Medulla oblongata (tissue), 1 donor: ENCODE data around the gene LGR4.
"Not testable (repeated sequence)": the region's sequence is repeated elsewhere in the genome, so short reads cannot be mapped to it uniquely, and the experiment has no call there.

ENCODE experiments used
- DNase-seq: peaks from one replicate; pipeline ENCODE4 v3.0.0-alpha.2; 2015; ENCODE audit errors: extremely low spot score

The LGR4 gene

DNA sequence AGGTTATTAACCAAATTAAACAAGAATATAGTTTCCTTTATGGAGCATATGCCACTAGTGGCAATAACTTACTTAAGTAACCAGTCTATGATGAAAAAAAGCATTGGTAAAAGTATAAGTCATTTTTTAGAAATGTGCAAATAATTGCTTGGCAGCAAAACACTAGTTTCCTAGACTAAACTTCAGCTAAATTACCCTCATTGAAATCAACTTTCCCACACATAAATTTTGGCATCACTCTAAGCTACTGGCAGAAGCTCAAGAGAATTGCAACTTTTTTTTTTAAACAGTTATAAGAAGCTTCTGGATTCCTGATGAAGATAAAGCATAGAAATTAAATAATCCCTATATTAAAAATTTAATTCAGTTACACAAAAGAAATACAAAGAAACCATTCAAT, 122.1 kb downstream of the LGR4 start:
- DNase-seq, result peak; percentile 20

DNA sequence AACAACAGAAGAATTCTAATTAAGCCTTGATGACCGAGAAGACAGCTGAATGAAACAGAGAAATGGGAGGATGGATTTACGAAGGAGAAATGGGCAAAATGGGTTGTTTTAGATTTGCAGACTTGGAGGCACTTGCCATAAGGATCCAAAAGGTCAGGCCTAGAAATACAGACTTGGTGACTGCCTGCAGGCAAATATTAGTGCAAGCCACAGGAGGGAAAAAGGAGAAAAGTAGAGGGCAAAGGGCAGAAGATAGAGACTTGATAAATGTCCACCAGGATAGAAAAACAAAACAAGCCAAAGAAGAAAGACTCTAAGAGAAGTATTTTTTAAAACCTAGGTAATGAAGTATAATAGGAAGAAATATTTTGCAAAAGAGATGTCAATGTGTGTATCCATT, 122.7 kb downstream of the LGR4 start:
- no peak for DNase-seq

DNA sequence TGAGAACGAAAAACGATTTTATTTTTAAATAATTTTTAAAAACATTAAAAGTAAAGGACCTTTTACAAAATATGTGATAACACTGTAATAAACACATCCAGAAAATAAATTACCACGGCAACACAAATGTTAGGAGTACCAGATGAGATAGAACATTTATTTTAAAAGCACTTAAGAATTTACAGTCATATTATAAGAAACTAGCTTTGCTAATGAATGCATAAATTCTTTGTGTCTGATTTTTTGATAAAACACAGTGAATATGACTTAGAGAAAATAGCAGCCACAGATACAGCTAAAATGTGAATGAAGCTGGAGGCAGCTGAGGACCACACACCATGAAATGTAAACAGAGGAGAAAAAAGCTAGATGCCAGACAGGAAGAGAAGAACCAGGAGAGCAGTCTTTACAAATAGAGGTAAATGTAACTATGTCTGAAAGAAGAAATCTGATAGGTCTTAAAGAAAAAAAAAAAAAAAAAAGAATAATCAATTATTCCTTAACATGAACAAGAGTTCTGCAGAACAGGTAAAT, 124.2 kb downstream of the LGR4 start:
- DNase-seq, result no peak

DNA sequence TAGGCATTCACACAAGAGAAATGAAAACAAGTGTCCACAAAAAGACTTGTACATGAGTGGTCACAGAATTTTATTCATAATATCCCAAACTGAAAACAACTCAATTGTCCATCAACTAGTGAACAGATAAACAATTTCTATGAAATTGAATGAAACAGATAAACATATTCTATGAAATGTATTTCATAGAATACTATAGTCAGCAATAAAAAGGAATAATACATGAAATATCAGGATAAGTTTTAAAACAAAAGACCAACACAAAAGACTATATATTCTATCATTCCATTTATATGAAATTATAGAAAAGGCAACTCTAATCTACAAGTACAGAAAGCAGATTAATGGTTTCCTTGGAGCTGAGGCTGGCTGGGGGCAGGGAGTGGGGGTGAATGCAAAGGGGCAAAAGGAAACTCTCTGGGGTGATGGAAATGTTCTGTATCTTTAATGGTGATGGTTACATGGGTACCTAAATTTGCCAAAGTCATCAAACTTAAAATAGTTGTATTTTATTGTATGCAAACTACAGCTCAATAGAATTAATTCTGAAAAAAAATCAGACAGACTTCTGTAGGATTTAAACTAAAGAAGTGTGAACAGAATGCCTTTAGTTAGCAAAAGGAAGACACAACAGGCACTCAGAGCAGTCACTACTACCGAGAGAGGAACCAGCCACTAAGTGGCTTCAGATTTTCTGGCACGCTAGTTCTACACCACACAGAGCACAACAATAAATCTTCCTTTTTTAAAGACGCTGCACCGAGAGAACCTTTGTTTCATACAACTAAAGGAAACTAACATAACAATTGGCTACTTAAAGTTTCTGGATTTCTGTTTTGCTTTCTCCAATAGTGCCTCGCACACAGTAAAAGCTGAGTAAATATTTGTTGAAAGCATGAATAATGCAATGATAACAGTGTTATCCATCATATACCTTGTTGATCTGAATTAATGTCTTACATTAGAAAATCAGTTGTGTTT, 124.9 kb downstream of the LGR4 start:
- DNase-seq, result no peak

DNA sequence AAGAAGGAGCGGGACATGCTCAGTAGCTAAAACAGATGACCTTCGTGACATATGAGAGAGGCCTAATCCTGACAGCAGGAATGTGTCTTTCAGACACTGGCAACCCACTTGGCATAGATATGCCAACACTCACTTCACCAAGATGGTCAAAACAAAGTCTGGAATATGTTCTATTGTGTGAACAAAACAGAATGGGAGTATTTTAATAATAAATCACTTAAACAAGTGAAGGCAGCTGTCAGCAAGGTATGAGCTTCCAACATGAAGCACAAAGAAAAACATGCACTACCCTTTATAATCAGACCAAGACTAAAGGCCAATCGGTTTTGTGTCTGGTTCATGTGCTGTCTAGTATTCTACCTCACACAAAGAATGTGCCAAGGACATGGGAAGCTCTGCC, 132.6 kb downstream of the LGR4 start:
- DNase-seq, result no peak

DNA sequence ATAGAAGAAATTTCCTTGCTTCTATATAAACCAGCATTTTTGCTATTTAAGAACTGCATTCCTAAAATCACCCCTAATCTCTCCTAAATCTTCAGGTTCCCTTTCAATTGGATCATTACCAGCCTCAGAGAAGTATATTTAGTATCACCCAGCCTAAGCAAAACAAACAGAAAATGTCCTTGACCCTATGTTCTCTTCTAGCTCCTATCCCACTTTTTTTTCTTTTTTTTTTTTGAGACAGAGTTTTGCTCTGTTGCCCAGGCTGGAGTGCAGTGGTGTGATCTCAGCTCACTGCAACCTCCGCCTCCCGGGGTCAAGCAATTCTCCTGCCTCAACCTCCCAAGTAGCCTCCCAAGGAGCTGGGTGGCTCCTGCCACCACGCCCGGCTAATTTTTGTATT, 137.8 kb downstream of the LGR4 start:
- not testable (repeated sequence) for DNase-seq

DNA sequence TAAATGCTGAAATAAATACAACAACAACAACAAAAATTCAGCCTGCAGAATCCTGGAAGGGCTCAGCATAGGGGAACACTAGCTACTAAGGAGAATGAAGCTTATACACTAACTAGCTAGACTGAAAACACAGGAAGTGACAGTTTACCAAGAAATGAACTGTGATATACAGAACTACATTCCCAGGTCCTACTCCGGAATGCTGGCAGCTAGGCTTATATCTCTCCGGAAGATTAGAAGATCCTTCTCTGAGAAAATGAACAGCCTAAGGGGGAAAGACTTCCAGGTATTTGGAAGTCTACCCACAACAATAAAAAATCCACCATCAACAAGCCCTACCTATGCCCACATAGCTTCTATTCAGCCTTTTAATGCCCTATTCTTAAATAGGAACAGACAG, 140.6 kb downstream of the LGR4 start:
- DNase-seq, result no peak

DNA sequence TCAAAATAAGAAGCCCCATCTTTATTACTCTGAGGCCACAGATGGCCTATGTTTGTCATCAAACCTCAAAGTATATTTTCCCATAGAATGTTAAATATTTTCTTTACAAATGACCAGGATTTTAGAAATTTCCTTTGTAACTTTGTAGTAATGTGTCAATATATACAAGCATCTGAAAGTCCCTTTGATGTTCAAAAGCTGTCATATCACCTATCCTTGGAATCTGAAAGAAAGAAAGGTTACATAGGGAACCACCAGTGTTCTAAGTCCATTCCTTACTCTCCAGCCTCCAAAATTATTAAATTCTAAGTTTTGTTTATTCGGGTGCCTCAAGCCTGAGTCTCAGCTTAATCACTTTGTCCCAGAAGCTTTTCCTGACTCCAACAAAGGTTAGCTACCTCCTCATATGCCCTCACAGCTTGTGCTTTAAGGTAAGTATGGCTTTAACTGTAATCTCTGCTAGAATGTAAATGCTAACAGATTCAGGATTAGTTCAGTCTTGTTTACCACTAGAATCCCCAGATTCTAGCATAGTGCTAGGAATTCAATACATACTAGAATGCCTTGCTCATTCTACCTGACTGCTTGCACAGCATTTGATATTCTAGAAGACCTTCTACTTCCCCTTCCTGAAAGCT, 141.8 kb downstream of the LGR4 start:
- no peak for DNase-seq

DNA sequence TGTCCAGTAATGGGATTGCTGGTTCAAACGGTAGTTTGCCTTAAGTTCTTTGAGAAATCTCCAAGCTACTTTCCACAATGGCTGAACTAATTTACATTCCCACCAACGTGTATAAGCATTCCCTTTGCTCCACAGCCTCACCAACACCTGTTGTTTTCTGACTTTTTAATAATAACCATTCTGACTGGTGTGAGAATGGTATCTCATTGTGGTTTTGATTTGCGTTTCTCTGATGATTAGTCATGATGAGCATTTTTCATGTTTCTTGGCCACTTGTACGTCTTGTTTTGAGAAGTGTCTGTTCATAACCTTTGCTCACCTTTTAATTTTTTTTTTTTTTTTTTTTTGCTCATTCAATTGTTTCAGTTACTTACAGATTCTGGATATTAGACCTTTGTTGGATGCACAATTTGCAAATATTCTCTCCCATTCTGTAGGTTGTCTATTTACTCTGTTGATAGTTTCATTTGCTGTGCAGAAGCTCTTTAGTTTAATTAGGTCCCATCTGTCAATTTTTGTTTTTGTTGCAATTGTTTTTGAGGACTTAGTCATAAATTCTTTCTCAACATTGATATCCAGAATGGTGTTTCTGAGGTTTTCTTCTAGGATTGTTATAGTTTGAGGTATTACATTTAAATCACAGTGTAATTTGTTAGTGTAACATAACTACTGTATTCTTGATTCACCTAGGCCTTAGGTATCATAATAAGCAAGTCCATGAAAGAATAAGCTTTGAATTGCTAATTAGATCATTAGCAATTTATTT, 142.5 kb downstream of the LGR4 start:
- DNase-seq, result no peak

DNA sequence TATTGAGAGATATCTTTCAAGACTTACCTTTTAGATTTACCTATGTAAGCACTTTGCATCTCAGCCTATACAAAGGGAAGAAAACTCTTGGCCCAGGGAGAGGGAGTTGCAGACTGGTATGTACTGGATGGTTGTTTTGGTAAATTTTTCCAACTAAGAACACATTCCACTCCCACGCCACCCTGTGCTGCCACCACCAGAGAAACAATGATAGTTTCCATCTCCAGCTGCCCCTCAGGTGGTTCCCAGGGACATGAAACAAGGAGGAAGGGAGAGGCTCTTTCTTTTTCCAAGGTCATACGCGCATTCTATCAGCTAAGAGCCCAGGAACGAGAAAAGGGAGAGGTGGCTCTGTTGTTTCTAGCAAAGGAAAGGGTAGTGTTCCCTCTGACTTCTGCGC, 144.0 kb downstream of the LGR4 start:
- DNase-seq, result no peak

DNA sequence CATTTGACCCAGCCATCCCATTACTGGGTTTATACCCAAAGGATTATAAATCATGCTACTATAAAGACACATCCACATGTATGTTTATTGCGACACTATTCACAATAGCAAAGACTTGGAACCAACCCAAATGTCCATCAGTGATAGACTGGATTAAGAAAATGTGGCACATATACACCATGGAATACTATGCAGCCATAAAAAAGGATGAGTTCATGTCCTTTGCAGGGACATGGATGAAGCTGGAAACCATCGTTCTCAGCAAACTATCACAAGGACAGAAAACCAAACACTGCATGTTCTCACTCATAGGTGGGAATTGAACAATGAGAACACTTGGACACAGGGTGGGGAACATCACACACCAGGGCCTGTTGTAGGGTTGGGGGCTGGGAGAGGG, 145.5 kb downstream of the LGR4 start:
- not testable (repeated sequence) for DNase-seq

DNA sequence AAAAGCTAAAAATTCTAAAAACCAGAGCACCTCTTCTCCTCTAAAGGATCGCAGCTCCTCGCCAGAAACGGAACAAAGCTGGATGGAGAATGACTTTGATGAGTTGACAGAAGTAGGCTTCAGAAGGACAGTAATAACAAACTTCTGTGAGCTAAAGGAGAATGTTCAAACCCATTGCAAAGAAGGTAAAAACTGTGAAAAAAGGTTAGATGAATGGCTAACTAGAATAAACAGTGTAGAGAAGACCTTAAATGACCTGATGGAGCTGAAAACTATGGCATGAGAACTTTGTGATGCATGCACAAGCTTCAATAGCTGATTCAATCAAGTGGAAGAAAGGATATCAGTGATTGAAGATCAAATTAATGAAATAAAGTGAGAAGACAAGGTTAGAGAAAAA, 150.4 kb downstream of the LGR4 start:
- DNase-seq, result not testable (repeated sequence)

DNA sequence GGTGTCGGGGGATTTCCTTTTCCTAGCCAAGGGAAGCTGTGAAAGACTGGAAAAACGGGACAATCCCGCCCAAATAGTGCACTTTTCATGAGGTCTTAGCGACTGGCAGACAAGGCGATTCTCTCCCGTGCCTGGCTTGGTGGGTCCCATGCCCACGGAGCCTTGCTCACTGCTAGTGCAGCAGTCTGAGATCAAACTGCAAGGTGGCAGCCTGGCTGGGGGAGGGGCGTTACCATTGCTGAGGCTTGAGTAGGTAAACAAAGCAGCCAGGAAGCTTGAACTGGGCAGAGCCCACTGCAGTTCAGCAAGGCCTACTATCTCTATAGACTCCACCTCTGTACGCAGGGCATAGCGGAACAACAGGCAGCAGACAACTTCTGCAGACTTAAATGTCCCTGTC, 151.2 kb downstream of the LGR4 start:
- not testable (repeated sequence) for DNase-seq

DNA sequence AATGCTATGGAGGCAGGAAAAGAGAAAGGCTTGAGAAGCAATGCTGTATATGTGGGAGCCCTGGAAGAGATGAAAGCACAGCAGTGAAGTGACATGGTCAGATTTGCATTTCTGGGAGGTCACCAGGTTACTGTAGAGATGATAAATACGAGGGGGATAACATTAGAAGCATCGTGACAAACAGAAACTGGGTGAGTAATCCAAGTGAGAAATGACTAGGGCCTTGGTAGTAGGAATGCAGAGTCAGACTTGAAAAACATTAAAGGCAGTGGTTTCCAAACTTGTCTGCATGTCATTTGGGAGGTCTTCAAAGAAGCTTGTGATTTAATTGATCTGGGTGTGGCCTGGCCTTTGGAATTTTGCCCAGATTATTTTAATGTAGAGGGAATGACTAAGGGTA, 153.5 kb downstream of the LGR4 start:
- no peak for DNase-seq

DNA sequence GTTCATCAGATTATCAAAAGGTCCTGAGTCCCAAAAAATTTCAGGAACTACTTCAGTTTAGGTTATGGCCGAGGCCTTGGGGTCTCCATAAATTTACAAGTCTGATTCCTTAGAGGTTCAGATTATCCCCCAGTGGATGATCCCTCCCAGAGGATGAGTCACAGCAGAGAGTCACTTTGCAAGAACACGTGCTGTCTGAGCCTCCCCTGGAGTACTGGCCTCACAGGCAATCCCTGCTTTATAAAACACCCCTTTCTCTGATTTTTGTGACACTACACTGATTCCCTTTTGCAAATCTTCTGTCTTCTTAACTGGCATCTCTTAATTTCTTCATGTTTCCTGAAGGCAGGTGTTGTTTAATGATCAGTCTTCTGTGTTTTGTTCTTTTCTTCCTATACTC, 154.8 kb downstream of the LGR4 start:
- DNase-seq, result no peak
